ENCODE data around the gene CPLX4. TPM values are rescaled to one million over a fixed set of nuclear protein-coding genes. Genes with fewer than 3 reads are reported as not detected.
A peak's percentile ranks its signal among the peaks of the same experiment; 100 is the strongest.

CPLX4 gene
- total and polyA plus RNA-seq, 2 donors (not counting 3 experiments of a cell fraction or from before 2014, with no cell fraction given): not detected

DNA sequence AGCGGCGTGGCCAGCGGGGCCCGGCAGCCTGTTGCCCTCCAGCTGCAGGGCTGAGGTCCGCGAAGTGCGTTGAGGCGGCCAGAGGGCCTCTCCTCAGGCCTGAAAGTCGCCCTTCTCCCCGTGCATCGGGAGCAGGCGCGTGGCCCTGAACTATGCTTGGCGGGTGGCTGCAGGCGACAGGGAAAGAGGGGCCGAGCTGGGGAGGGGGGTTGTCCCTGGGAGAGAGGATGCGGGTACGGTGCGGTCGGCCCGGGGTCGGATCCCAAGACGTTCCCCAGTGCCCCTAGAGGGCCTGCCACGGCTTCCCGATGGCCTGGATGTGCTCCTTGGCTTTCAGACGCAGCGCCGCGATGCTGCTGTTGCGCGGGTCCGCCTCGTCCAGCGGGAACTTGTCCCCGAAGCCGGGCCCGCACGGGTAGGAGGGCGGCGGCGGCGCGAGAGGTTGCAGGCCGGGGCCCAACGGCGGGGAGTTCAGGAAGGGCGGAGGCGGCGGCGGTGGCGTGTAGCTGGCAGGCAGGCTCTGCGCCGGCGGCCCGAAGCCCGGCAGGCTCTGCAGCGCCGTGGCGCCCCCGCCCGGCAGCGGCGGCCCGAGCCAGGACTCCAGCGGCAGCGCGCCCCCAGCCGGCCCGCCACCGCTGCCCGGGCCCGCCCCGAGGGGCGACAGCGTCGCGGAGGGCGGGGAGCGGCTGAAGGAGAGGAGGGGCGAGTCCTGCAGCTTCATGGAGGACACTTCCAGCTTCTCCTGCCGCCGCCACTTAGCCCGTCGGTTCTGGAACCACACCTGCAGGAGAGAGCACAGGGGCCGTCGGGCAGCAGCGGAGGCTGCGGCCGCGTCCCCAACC, 49.5 kb downstream of the CPLX4 start:
- DNase-seq (ENCODE audit: low read depth, low spot score): no peak
- peak overlapping the region; percentile 44 for H2AFZ ChIP-seq (ENCODE audit: low read depth, low read length)
- BruUV-seq (replicated peaks): no TSS peak

More for the DNA sequence above, 49.5 kb downstream of the CPLX4 start:
- Histone ChIP-seq H3K9me3 (replicated peaks; ENCODE audit: control insufficient read depth, insufficient read depth, low read length) (no peaks in the 10 kb centered on the region), H3K27ac (ENCODE audit: insufficient read depth, low read depth, low read length) (no peak overlapping the region), H3K4me2 (ENCODE audit: insufficient read depth, low read length) (peak overlapping the region; percentile 4), H3K4me3 (replicated peaks in 1 of 3; ENCODE audit: insufficient read depth in 1 of 3, low read depth in 1 of 3, low read length in 3 of 3) (no peak overlapping the region), H3K27me3 (ENCODE audit: control insufficient read depth in 2 of 2, insufficient read depth in 2 of 2, low read length in 2 of 2) (peaks cover 94 to 98% of the 10 kb centered on the region in 2 experiments), H4K20me1 (replicated peaks; ENCODE audit: control insufficient read depth, extremely low read depth, insufficient read depth, low read length) (no peaks in the 10 kb centered on the region), H3K79me2 (ENCODE audit: control insufficient read depth, insufficient read depth, low read length) (no peaks in the 10 kb centered on the region), H3K36me3 (ENCODE audit: control insufficient read depth in 2 of 2, extremely low read depth in 1 of 2, insufficient read depth in 2 of 2, low read length in 2 of 2) (no peaks in the 10 kb centered on the region), H3K9me1 (replicated peaks; ENCODE audit: control insufficient read depth, extremely low read depth, insufficient read depth, low read length) (no peaks in the 10 kb centered on the region), H3K9ac (replicated peaks; ENCODE audit: extremely low read depth, insufficient read depth, low read length) (no peak overlapping the region), H3K4me1 (ENCODE audit: control insufficient read depth, extremely low read depth, insufficient read depth, low read length) (peaks cover 2% of the 10 kb centered on the region)
- ChIA-PET POLR2A (no interaction called here), CTCF (interaction anchor here (0.9 to 3.5 kb wide), 4 partner anchors 19 to 134 kb away, joined by 3 to 22 read pairs (median 4); no protein-coding TSS in a partner anchor)
- dilution Hi-C loops (cut with MboI; ENCODE audit: extremely low pct_ligation_motif_present, low sequenced_read_pairs) (no loop called here), intact Hi-C loops (cut with micrococcal nuclease) (no loop called here)
- TF ChIP-seq, protein P1, sequence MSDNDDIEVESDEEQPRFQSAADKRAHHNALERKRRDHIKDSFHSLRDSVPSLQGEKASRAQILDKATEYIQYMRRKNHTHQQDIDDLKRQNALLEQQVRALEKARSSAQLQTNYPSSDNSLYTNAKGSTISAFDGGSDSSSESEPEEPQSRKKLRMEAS (IDR thresholded peaks at IDR 0.05; ENCODE audit: insufficient read depth, insufficient read length): no peak
- TF ChIP-seq EZH2 (IDR thresholded peaks at IDR 0.05; ENCODE audit: borderline replicate concordance, low read depth, low read length, severe bottlenecking): peak; percentile 99
- TF ChIP-seq, protein P2, sequence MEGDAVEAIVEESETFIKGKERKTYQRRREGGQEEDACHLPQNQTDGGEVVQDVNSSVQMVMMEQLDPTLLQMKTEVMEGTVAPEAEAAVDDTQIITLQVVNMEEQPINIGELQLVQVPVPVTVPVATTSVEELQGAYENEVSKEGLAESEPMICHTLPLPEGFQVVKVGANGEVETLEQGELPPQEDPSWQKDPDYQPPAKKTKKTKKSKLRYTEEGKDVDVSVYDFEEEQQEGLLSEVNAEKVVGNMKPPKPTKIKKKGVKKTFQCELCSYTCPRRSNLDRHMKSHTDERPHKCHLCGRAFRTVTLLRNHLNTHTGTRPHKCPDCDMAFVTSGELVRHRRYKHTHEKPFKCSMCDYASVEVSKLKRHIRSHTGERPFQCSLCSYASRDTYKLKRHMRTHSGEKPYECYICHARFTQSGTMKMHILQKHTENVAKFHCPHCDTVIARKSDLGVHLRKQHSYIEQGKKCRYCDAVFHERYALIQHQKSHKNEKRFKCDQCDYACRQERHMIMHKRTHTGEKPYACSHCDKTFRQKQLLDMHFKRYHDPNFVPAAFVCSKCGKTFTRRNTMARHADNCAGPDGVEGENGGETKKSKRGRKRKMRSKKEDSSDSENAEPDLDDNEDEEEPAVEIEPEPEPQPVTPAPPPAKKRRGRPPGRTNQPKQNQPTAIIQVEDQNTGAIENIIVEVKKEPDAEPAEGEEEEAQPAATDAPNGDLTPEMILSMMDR (IDR thresholded peaks at IDR 0.05; ENCODE audit: extremely low read depth in 1 of 2, insufficient read depth in 1 of 2, low read depth in 1 of 2, low read length in 2 of 2): peak in 1 of 2 donors; percentile 14
- FAIRE-seq: no peak
